K562 treated with DMSO at 1 percent for 24 hours (cell line): ENCODE results near the gene RAB8B. TPM values are rescaled to one million over a fixed set of nuclear protein-coding genes. Genes with fewer than 3 reads are reported as not detected.

Experiments used
- total RNA-seq: library from RNA; unstranded; fragments of 300-600 nt; gene quantifications from 2 replicates; pipeline ENCODE4 v1.2.3, GENCODE V29; 2022; ENCODE audit warnings: low read depth; ENCODE audit not compliant: insufficient read depth

RAB8B gene
- total RNA-seq: 5.7 and 7.5 TPM in 2 replicates

GRCh38 chr15:63188926-63189871 lies at the start of gene RAB8B:
RAB8B (plus strand) TSS chr15:63189606; CDS start chr15:63189625, 19 bp downstream.

GRCh38 chr15:63157118-63157843 lies 32.1 kb upstream of the RAB8B start, which contains the start of gene RPS27L:
RPS27L (minus strand) TSS chr15:63157477; CDS start chr15:63157405, 72 bp downstream.

GRCh38 chr15:63277038-63277892 lies 87.9 kb downstream of the RAB8B start, which contains the start of gene APH1B:
APH1B (plus strand) TSS chr15:63277605; CDS start chr15:63277624, 19 bp downstream.

Other genes starting within 250 kb of the RAB8B start
- 56.3 and 66.6 TPM in 2 replicates for gene TPM1, start 146.9 kb upstream of the RAB8B start, total RNA-seq
- gene LACTB, start 67.7 kb upstream of the RAB8B start, total RNA-seq: 18.5 and 24.0 TPM in 2 replicates
- gene RPS27L, start 32.1 kb upstream of the RAB8B start, total RNA-seq: 55.4 and 67.2 TPM in 2 replicates
- gene APH1B, start 88.0 kb downstream of the RAB8B start, total RNA-seq: 9.4 and 11.1 TPM in 2 replicates
- 0.80 and 2.4 TPM in 2 replicates for gene CA12, start 192.2 kb downstream of the RAB8B start, total RNA-seq